ENCODE results near the gene COQ2. TPM values are rescaled to one million over a fixed set of nuclear protein-coding genes. Genes with fewer than 3 reads are reported as not detected.
"Not testable (repeated sequence)": the region's sequence is repeated elsewhere in the genome, so short reads cannot be mapped to it uniquely, and the experiment has no call there.

COQ2 gene
- total RNA-seq: 23.7 TPM
- long read RNA-seq, transcript COQ2-206 (7 exons, 1,641 nt): major isoform, 39 of 46 reads
- long read RNA-seq, partial matches to known transcripts: 1 of 46 reads
- long read RNA-seq, other reads (novel, unspliced or antisense): 6 of 46 reads

- DNase-seq: peak; percentile 97
- intact Hi-C loops (cut with DNase I): no loop called here
Measured at GRCh38 chr4:83284193-83285054, at the start of gene COQ2. TSS of gene COQ2 (minus strand) at chr4:83284798. CDS start at chr4:83284764, 34 bp downstream.

GRCh38 chr4:83331956-83332355 lies 47.4 kb upstream of the COQ2 start:
- DNase-seq (no peak), ATAC-seq (ENCODE audit: poor library complexity) (no peak)
- intact Hi-C loops (cut with DNase I): no loop called here

More at GRCh38 chr4:83284193-83285054, at the start of gene COQ2:
- ATAC-seq (ENCODE audit: poor library complexity): peak; percentile 99

- intact Hi-C loops (cut with DNase I): no loop called here
- no peak for ATAC-seq (ENCODE audit: poor library complexity)
Measured at GRCh38 chr4:83329521-83330110, 45.0 kb upstream of the COQ2 start.

GRCh38 chr4:83328521-83329187 lies 44.1 kb upstream of the COQ2 start:
- ATAC-seq (ENCODE audit: poor library complexity) (no peak), DNase-seq (no peak)
- intact Hi-C loops (cut with DNase I): no loop called here

More at GRCh38 chr4:83329521-83330110, 45.0 kb upstream of the COQ2 start:
- DNase-seq: no peak

- intact Hi-C loops (cut with DNase I): no loop called here
- ATAC-seq (ENCODE audit: poor library complexity): no peak
Measured at GRCh38 chr4:83326546-83326945, 41.9 kb upstream of the COQ2 start.

GRCh38 chr4:83325306-83325705 lies 40.7 kb upstream of the COQ2 start:
- intact Hi-C loops (cut with DNase I); ATAC-seq (ENCODE audit: poor library complexity): not testable (repeated sequence)

More at GRCh38 chr4:83326546-83326945, 41.9 kb upstream of the COQ2 start:
- DNase-seq: no peak

GRCh38 chr4:83323136-83323535 lies 38.5 kb upstream of the COQ2 start:
- DNase-seq: no peak
- intact Hi-C loops (cut with DNase I): no loop called here
- no peak for ATAC-seq (ENCODE audit: poor library complexity)

More at GRCh38 chr4:83325306-83325705, 40.7 kb upstream of the COQ2 start:
- DNase-seq: not testable (repeated sequence)

- peak; percentile 67 for ATAC-seq (ENCODE audit: poor library complexity)
Measured at GRCh38 chr4:83320548-83320947, 36.0 kb upstream of the COQ2 start.

GRCh38 chr4:83318666-83319065 lies 34.1 kb upstream of the COQ2 start:
- ATAC-seq (ENCODE audit: poor library complexity) (no peak), DNase-seq (no peak)
- intact Hi-C loops (cut with DNase I): no loop called here

More at GRCh38 chr4:83320548-83320947, 36.0 kb upstream of the COQ2 start:
- DNase-seq: peak; percentile 83
- intact Hi-C loops (cut with DNase I): no loop called here

GRCh38 chr4:83317671-83318070 lies 33.1 kb upstream of the COQ2 start:
- DNase-seq (no peak), ATAC-seq (ENCODE audit: poor library complexity) (no peak)
- intact Hi-C loops (cut with DNase I): no loop called here

- no peak for ATAC-seq (ENCODE audit: poor library complexity)
- no peak for DNase-seq
Measured at GRCh38 chr4:83316459-83317165, 32.0 kb upstream of the COQ2 start.

GRCh38 chr4:83315341-83315870 lies 30.8 kb upstream of the COQ2 start:
- no peak for DNase-seq
- intact Hi-C loops (cut with DNase I): no loop called here
- no peak for ATAC-seq (ENCODE audit: poor library complexity)

More at GRCh38 chr4:83316459-83317165, 32.0 kb upstream of the COQ2 start:
- intact Hi-C loops (cut with DNase I): no loop called here

- DNase-seq: no peak
Measured at GRCh38 chr4:83308672-83309071, 24.1 kb upstream of the COQ2 start.

GRCh38 chr4:83307920-83308319 lies 23.3 kb upstream of the COQ2 start:
- DNase-seq (no peak), ATAC-seq (ENCODE audit: poor library complexity) (no peak)
- intact Hi-C loops (cut with DNase I): no loop called here

More at GRCh38 chr4:83308672-83309071, 24.1 kb upstream of the COQ2 start:
- ATAC-seq (ENCODE audit: poor library complexity): no peak
- intact Hi-C loops (cut with DNase I): no loop called here

- intact Hi-C loops (cut with DNase I): no loop called here
- ATAC-seq (ENCODE audit: poor library complexity): no peak
Measured at GRCh38 chr4:83305187-83305586, 20.6 kb upstream of the COQ2 start.

GRCh38 chr4:83297548-83298260 lies 13.1 kb upstream of the COQ2 start:
- no peak for DNase-seq
- intact Hi-C loops (cut with DNase I): no loop called here
- no peak for ATAC-seq (ENCODE audit: poor library complexity)

More at GRCh38 chr4:83305187-83305586, 20.6 kb upstream of the COQ2 start:
- DNase-seq: no peak

GRCh38 chr4:83293305-83294046 lies 8.9 kb upstream of the COQ2 start:
- ATAC-seq (ENCODE audit: poor library complexity) (no peak), DNase-seq (no peak)
- intact Hi-C loops (cut with DNase I): no loop called here
